ENCODE results near the gene SH2D3C.

Gene SH2D3C

GRCh38 chr9:127751269-127752054, 27.0 kb downstream of the SH2D3C start:
- in situ Hi-C loops (cut with HindIII; ENCODE audit: low sequenced_read_pairs), result loop anchor here (25.0 kb wide), 2 partner anchors 111 to 186 kb away; partner anchors contain the start of genes DPM2, ENG and PIP5KL1

DNA sequence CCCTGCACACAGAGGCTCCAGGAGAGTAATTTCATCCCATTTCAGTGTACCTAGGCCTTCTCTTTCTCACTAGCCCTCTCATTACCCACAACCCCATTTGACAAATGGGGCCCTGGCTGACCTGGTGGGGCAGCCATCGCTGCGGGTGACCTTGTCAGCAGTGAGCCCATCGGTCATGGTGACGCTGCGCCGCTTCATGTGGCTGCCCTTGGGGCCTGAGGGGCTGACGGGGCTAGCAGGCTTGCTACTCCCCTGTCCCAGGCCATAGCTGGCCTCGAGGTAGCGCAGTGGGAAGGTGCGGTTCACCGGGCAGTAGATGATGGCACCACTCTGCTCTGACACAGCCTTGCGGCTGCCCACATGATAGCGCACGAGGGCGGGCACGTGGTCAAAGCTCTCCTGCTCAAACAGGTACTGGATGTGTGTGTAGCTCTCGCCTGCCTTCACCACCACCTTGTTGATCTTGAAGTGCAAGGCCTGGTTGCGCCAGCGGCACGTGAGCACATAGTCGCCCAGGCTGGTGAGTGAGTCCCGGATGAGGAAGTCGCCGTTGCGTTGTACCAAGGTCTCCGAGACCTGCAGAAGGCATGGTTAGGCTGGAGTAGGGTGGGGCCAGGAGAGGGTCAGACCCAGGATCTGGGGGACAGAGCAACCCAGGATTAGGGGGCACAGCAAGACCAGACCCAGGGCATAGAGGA, 29.2 kb downstream of the SH2D3C start:
- in situ Hi-C loops (cut with HindIII; ENCODE audit: low sequenced_read_pairs), result no loop called here

GRCh38 chr9:127746959-127747569, 31.4 kb downstream of the SH2D3C start:
- in situ Hi-C loops (cut with HindIII; ENCODE audit: low sequenced_read_pairs), result no loop called here

DNA sequence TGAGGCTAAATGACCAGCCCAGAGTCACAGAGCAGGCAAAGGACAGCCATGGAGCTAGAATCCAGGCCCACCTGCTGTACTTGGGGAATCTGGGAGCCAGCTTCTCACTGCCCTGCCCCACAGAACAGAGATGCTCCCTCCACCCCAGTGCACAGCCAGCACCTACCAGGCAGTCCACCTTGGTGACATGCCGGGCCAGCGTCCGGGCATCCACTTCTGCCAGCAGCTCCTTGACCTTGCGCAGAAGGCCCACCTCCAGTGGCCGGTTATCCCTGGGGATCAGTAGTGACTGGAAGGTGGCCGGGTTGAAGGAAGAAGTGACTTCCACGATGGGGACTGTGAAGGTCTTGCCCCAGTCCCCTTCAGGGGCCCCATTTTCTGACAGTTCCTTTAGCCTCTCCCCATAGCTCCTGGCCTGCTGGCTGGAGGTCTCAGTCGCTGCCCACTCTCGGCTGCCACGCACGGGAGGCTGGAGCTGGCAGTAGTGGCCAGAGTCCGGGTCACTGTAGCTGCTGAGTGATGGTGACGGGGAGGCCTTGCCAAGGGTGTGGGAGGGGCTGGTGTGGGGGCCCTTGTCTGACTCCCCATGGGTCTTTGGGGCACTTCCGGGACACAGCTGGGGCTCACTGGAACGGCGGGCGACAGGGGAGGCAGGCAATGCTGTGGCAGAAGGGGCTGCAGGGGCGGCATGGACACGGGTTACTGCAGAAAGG, 33.9 kb downstream of the SH2D3C start:
- in situ Hi-C loops (cut with HindIII; ENCODE audit: low sequenced_read_pairs), result no loop called here

DNA sequence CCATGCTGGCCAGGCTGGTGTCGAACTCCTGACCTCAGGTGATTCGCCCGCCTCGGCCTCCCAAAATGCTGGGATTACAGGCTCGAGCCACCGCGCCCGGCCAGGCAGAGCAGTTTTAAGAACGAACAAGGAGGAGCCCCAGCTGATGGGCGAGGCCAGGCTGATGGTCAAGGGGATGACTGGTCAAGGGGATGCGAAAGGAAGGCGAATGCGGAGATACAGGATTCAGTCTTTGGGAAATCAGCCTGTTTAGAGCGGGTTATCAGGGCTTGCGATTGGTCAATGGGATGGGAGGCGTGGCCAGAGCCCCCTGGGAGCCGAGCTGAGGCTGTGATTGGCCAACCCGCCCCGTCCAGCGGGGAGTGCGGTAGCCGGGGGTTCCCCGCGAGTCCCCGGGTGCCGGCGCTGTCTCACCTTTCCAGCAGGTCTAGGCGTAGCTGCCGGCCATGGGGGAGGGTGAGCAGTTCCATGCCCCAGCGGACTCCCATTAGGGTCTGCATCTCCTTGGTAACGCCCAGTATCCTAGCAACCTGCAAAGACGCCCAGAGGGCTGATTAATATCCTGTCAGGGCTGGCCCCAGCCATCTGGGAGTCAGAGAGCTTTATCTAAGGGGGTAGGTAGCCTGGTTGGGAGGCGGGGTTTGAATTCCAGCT, 35.9 kb downstream of the SH2D3C start:
- in situ Hi-C loops (cut with HindIII; ENCODE audit: low sequenced_read_pairs), result no loop called here

DNA sequence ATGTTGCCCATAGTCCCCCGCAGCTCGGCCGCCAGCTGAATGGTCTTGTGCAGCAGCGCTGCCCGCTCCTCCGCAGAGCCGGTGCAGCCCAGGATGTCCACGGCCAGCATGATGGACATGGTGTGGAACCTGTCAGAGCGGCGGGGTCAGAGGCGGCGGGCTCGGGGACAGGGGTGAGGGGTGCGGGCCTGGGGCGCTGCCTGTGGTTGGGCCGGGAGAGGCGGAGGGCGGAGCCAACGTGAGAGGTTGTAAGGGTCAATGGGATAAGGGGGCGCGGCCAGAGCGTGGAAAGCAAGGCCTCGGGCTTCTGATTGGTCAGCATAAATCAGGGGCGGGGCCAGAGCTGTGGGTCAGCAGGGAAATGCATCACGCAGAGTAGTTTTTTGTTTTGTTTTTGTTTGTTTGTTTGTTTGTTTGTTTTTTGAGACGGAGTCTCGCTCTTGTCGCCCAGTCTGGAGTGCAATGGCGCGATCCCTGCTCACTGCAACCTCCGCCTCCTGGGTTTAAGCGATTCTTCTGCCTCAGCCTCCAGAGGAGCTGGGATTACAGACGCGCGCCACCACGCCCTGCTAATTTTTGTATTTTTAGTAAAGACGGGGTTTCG, 36.5 kb downstream of the SH2D3C start:
- in situ Hi-C loops (cut with HindIII; ENCODE audit: low sequenced_read_pairs), result no loop called here

- in situ Hi-C loops (cut with HindIII; ENCODE audit: low sequenced_read_pairs), result no loop called here
Measured at GRCh38 chr9:127739614-127740330, 38.7 kb downstream of the SH2D3C start.

GRCh38 chr9:127738666-127739065, 39.8 kb downstream of the SH2D3C start:
- in situ Hi-C loops (cut with HindIII; ENCODE audit: low sequenced_read_pairs), result no loop called here

- in situ Hi-C loops (cut with HindIII; ENCODE audit: low sequenced_read_pairs), result no loop called here
Measured at GRCh38 chr9:127735530-127736185, 42.8 kb downstream of the SH2D3C start.

GRCh38 chr9:127734747-127735529, 43.5 kb downstream of the SH2D3C start, which contains the start of gene TOR2A:
Gene TOR2A, minus strand, starts transcription at chr9:127735294. Its CDS starts 24 bp downstream, at chr9:127735270.
- in situ Hi-C loops (cut with HindIII; ENCODE audit: low sequenced_read_pairs), result no loop called here

GRCh38 chr9:127734247-127734746, 44.2 kb downstream of the SH2D3C start:
- in situ Hi-C loops (cut with HindIII; ENCODE audit: low sequenced_read_pairs), result no loop called here

DNA sequence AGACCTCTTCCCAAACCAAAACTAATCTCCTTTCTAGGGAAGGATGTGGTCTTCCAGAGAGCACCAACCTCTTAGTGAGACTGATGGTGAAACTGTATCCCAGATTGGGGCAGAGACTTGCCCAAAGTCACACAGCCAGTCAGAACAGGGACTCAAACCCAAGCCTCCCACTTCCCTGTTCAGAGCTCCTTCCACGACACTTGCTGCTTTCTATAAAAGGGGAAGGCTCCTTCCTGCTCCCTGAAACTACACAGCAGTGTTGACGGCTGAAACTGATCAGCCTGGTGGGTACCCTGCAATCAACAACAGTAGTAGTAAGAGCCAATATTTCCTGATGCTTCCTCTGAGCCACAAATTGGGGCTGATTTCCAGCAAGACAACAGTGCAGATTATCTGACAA, 44.9 kb downstream of the SH2D3C start:
- in situ Hi-C loops (cut with HindIII; ENCODE audit: low sequenced_read_pairs), result no loop called here

GRCh38 chr9:127732444-127732843, 46.0 kb downstream of the SH2D3C start:
- in situ Hi-C loops (cut with HindIII; ENCODE audit: low sequenced_read_pairs), result no loop called here

DNA sequence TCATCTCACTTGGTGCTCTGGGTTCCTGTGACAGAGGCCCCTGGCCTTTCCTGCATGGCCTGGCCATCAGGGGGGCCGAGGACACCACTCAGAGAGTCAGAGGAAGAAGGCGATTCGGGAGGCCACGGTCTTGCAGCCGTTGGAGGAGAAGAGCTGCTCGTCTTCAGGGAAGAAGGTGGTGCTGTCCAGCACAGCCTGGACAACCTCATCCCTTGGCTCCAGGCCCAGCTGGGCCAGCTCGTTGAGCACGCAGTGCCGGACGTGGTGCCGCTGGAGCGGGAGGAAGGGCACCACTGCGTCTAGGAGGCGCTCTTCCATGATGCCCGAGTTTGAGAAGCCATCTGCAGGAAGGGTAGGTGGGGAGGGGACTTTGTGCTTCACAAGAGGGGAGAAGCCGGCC, 46.5 kb downstream of the SH2D3C start:
- in situ Hi-C loops (cut with HindIII; ENCODE audit: low sequenced_read_pairs), result no loop called here

- in situ Hi-C loops (cut with HindIII; ENCODE audit: low sequenced_read_pairs), result no loop called here
Measured at GRCh38 chr9:127730799-127731410, 47.6 kb downstream of the SH2D3C start.

- in situ Hi-C loops (cut with HindIII; ENCODE audit: low sequenced_read_pairs), result no loop called here
Measured at GRCh38 chr9:127730262-127730661, 48.2 kb downstream of the SH2D3C start.

- in situ Hi-C loops (cut with HindIII; ENCODE audit: low sequenced_read_pairs), result no loop called here
Measured at GRCh38 chr9:127729522-127730256, 48.8 kb downstream of the SH2D3C start.
